PC-9 (cell line): ENCODE data around the gene PTPRF.

Experiments used
- EZH2 ChIP-seq: fragments of 200-600 bp; sonication (generic); IDR thresholded peaks from 2 replicates; pipeline ENCODE4 v1.8.0; 2017; ENCODE audit warnings: antibody characterized with exemption, low read depth
- TF ChIP-seq, protein P1 (sequence below): fragments of 200-600 bp; sonication (generic); conservative IDR thresholded peaks from 2 replicates; pipeline ENCODE4 v1.6.1; 2017; ENCODE audit warnings: mixed run types, antibody characterized with exemption, mild to moderate bottlenecking, moderate library complexity

DNA sequence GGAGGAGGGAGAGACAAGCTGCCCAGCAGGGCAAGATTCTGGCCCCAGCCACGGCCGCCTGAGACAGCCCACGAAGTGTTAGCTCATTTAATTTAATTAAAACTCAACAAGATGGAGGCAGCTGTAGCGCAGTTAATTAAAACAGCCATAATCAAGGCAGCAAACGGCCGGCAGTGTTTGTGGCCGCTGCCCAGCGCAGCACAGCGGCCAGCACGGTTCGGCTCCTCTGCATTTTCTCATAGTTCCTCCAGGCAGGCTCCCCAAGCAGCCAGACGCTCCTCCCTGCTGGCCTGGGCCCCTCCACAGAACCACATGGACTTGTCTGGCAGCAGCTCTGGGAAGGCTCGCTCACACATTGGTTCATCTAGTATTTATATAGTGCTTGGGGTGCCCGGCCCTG is 40.0 kb downstream of the PTPRF start:
- TF ChIP-seq EZH2, result no peak
- TF ChIP-seq, protein P1, sequence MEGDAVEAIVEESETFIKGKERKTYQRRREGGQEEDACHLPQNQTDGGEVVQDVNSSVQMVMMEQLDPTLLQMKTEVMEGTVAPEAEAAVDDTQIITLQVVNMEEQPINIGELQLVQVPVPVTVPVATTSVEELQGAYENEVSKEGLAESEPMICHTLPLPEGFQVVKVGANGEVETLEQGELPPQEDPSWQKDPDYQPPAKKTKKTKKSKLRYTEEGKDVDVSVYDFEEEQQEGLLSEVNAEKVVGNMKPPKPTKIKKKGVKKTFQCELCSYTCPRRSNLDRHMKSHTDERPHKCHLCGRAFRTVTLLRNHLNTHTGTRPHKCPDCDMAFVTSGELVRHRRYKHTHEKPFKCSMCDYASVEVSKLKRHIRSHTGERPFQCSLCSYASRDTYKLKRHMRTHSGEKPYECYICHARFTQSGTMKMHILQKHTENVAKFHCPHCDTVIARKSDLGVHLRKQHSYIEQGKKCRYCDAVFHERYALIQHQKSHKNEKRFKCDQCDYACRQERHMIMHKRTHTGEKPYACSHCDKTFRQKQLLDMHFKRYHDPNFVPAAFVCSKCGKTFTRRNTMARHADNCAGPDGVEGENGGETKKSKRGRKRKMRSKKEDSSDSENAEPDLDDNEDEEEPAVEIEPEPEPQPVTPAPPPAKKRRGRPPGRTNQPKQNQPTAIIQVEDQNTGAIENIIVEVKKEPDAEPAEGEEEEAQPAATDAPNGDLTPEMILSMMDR, result no peak
